Stimulated activated CD8-positive, alpha-beta memory T cell treated with anti-CD3 and anti-CD28 coated beads, Interleukin-4, amount 100 ng/mL, for 4 hours (primary cell): ENCODE data around the gene AFF3.

Source experiments
- DNase-seq, 2 donors: peaks; one replicate each; pipeline ENCODE4 v3.0.0-alpha.2; 2020; ENCODE audit warnings: low read depth in 2 of 2, low spot score in 1 of 2

AFF3 gene

DNA sequence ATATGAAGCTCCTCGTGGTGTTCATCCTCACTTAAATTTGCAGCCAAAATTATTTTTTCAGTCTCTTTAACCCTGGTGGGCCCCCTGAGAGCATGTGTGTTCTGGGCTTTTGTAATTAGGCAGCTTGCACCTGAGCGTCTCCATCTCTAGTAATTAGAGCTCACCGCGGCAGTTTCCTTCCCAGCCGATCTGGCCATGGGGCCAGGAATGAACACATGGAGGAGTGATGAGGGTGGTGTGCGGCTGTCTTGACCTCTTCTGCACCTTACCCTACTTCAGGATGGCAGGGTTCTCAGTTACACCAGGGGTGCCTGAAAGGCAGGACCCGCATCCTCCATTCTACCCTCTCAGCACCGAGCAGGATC, 98.5 kb downstream of the AFF3 start:
- no peak for DNase-seq

DNA sequence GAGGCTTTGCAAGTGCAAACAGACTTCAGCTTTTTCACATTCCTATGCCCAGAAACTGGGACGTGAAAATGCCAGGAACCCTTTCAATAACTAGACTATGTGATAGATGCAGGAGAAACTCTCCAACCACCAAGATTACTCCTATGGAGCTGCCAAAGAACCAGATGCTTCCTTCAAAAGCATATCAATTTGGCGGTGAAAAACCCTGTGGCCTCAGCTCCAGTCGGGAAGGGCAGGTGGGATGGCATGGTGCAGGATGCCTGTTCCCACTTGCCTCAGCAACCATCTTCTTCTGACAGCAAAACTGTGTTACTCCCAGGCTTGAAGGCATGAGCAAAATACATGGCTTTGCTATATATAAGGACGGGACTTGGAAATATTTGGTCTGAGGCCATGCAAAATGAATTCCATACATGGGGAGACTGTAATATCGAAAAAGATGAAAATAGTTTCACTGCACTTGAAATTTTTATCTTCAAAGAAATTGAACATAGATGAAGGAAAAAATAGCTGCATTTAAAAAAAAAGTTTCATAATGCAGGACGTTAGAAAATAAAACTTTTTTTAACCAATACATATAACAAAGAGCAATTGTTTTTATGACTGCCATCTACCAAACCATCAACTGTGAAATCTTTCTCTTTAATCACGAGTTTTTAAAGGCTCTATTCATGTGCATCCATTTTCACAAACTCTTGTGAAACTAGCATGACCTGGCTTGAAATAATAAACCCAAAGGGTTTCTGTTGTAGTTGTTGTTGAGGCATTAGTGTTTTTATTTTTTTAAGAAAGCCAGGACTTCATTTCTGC, 99.1 kb downstream of the AFF3 start:
- no peak for DNase-seq

DNA sequence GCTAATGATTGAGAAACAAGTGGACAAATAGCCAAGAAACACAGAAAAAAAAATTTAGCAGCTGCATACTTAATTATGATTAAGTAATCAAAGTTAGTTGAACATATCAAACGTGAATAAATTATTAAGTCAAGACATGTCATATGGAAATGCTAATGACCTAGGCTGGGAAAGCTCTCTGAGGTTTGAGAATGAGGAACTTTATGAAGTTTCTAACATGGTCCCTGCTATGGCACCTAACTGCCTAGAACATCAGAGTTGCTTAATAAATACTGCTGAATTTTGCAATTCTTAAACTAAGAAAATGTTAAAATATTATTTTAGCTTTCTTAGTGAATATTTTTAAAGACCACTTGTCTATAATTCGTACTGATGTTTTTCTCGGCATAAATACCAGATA, 99.8 kb downstream of the AFF3 start:
- no peak for DNase-seq

DNA sequence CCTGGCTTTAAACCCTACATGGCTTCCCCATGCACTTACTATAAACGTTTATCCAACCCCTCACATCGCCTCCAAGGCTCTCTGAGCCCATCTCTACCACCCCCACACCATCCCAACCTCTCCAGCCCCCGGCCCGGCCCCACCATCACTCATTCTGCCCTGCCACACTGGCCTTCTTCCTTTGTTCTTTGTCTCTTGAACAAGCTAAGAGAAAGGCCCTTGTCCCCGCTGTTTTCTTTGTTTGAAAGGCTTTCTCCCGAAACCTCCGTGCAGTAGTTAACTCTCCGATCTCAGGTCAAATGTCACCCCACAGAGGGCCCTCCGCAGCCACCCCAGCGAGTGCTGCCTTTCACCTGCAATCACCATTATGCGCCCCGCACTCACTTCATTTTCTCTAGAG, 100.4 kb downstream of the AFF3 start:
- DNase-seq = no peak

DNA sequence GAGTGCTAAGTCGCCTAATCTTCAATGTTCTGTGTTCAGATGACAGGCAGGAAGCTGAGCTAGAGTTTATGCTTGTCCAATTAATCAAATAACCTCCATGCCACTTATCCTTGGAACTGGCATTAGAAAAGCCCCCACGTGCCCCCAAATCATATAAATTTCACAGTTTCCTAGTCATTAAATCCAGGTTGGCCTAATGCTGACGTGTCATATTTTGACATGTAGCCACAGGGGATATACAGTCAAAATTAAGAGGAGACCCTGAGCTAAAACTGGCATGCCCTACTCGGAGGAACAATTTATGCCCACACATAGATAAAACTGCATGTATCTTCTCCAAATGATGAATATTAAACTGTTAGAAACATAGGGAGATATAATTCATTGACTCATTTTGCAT, 101.0 kb downstream of the AFF3 start:
- no peak for DNase-seq

DNA sequence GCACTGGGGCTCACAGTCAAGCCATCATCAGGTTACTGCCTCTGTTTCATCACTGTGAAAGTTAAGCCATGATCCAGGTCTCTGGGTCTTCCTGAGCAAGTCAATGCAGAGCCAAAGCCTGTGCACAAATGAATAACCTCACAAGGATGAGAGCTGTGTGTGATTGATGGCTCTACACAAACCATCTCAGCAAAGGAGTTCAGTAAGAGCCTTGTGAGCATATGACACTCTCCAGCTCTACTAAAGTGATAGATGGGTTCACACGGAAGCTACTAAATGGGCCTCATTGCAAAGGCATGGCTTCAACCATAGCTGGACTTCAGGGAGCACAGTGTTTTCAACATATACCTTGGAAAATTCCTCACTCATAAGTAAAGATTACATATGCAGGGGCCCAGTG, 101.5 kb downstream of the AFF3 start:
- DNase-seq = no peak

DNA sequence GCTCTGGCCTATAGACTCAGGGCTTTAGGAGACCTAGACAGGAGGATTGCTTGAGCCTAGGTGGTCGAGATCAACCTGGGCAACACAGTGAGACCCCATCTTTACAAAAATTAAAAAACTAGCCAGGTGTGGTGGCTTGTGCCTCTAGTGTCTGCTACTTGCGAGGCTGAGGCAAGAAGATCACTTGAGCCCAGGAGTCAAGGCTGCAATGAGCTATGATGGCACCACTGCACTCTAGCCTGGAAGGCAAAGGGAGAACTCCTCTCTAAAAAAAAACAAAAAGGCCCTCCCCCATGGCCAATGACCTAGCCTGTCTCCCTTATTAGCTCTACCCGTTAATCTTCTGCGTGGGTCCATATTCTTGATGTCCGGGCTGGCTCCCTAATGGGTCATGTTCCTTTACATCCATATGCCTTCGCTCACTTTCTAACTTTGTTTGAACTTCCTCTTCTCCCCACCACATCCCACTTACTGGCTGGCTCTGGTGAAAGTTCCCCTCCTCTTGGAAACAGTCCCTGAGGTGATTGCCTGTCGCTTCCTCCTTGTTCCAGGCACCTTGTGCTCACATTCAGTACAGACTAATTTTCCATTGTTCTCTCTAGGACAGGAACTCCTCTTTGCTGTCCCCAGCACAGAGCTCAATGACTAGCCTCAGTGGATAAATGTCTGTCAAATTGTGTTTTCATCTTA, 103.0 kb downstream of the AFF3 start:
- DNase-seq = no peak

DNA sequence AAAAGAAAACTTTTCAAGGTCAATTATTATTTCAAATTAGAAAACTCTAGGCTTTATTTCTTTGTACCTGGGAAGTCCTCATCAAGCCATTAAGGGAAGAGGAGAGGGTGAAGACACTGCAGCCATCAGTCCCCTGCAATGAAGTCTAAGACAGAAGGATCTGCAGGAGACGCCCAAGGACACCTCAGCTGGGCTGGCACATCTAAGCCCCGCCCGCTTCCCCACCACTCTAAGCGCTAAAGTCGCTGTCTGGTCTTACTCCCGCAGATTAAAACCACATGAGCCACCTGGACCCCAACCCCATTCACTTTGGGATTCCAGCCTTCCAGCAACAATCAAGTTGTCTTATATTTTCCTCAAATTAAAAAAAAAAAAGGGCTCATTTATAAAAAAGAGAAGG, 104.4 kb downstream of the AFF3 start:
- DNase-seq = no peak

DNA sequence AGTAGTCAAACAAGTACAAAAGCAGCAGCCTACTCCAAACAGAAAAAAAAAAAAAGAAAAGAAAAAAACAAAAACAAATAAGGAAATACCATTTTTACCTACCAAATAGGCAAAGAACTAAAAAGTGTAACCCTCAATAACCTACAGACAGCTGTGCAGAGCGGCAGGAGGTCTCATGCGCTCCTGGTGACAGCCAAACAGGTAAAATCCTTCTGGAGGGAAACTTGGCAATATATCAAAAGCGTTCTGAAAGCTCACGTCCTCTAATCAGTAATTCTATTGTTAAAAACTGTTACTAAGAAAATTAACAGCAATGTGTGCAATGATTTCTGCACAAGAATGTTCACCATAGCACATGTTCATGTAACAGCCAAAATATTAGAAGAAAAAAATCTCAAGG, 105.6 kb downstream of the AFF3 start:
- DNase-seq = no peak

DNA sequence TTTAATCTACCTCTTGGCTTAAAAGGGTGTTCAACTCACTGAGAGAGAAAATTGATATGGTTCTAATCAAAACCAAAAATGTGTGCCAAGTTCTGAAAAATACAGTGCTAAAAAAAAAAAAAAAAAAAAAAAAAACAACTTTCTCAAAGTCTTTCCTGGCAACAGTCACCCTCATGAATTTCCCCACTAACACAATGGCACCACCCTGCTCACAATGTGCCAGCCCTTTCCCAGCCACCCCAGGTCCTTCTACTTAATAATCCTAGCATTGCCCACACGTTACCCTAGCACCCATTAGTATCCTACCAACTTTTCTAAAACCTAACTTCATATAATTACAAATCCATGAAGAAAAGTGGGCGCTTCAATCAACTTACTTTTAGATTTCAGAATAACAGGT, 106.4 kb downstream of the AFF3 start:
- no peak for DNase-seq

DNA sequence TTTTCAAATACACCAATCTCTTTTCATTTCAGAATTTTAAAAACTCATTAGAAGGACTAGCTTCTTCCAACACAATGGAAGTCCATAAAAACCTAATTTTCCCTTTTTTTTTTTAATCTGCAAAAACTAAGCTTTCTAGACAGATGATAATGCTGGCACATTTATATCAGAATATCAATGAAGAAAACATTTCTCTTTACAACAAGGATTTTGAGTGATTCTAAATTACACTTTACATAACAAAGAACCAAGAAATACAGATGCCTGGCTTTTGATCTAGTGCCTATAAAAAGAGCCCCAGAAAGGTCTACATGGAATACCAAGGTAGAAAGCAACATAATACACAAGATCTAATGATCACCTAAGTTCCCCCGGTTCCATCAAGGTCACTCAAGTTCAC, 108.0 kb downstream of the AFF3 start:
- DNase-seq = no peak

DNA sequence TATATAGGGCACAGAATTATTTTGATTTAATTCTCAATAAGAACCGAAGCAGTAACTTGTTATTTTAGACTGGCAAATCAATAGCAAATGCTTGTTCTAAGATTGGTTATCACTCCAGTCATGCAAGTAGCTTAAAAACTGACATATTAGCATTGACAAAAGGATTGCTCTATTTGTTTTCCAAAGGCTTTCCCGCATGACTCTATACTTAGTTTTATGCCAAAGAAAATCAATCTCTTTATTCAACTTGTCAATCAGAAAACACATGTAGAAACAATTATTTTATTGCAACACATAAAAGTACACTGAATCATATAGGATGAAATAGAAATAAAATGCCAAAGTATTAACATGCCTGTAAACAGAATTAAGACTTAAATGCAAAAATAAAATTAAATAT, 108.4 kb downstream of the AFF3 start:
- no peak for DNase-seq

DNA sequence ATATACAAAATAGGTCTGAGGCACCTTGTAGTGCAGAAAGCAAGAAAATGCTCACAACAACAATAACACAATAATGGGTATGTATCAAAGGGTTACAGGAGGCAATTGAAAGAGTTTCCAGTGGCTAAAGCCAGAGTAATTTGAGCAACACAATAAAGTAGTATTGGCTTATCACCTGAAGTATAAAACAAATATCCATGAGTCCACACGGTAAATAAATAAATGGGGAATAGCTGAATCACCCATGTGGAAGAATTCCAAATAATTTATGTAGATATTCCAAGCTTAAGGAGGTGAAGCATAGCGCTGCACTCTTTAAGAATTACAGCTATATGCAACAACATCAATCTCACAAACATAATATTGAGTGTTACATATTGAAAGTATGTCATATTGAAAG, 110.8 kb downstream of the AFF3 start:
- no peak for DNase-seq

DNA sequence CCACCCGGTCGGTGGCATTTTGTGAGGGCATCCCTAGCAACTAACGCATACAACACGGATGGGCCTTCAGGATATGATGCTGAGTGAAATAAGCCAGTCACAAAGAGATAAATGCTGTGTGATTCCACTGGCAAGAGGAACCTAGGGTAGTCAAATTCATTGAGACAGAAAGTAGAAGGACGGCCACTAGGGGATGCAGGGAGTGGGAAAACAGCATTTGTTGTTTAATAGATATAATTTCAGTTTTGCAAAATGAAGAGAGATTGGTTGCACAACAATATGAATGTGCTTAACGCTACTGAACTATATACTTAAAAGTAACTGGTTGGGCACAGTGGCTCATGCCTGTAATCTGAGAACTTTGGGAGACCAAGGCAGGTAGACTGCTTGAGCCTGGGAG, 112.9 kb downstream of the AFF3 start:
- no peak for DNase-seq

DNA sequence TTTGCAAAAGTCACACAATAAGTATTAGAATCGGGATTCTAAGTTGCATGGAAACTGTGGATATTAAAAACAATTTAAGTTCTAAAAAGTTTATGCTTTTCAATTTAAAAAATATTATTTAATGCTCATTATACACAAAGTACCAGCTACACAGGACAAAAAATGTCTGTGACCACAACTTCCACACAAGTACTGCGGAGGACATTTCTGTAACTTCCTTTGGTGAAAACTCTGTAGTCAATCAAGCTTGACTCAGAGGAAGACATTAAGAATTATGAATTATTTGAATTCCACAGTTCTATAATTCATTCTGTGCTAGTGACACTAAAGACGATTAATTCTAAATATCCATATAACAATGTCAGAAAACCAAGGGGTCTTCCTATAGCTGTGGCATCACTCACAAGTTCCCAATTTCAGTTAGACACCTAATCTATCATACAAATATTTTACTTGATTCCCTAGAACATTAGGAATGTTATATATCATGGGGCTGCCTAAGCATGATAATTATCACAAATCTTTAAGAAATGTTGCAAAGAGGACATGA, 120.5 kb downstream of the AFF3 start:
- DNase-seq = no peak

DNA sequence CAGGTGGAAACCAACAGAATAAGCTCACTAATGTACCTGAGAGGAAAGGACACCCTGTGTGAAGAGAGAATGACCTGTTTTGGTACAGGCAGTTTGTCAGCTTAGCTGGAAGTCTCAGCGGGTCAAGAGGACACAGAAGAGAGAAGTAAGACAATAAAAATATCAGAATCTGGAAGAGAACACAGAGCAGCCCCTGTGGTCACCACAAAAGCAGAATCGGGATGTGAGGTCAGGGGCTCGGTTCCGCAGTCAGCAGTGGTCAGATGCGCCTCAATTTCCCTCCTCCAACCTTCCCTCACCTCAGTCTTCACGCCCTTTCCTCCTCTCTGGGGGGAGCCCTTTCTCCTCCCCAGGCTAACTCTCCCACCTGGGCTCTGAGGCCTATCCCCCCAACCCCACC, 122.9 kb downstream of the AFF3 start:
- no peak for DNase-seq

DNA sequence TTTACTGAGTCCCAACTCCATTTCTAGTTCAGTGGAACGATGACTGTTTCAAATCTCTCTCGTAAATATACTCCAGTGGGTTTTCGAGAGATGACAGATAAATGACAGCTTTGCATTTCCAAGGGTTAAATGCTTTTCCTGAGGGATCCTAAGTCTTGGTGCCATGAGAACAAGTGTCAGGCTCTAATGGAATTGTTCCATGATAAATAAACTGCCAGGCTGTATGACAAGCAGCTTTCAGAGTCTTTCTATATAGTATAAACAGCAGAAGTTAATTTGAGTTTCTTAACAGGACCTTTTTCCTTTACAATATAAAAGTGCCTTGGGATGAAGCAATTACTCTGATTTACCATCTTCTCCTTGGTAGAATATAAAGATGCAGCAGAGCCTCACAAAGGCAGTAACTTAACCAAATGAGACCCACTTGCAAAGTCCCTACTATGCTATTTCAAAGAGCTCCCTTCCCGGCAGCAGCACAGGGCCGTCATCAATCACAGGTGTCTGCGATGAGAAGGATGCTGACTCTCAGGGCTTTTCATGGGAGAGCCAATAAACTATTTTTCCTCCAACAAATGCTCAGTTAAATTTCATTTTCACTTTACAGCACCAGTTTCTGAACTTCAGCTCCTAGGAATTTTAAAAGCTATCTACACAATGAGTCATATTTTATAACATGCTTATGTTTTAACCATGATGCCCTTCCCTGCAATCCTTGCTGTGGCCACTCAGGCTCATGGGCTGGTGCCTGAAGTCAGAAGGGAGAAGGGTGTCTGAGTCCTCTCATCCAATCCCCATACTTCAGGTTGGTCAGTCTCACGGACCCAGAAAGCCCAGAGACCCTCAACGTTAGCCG, 123.8 kb downstream of the AFF3 start:
- no peak for DNase-seq

DNA sequence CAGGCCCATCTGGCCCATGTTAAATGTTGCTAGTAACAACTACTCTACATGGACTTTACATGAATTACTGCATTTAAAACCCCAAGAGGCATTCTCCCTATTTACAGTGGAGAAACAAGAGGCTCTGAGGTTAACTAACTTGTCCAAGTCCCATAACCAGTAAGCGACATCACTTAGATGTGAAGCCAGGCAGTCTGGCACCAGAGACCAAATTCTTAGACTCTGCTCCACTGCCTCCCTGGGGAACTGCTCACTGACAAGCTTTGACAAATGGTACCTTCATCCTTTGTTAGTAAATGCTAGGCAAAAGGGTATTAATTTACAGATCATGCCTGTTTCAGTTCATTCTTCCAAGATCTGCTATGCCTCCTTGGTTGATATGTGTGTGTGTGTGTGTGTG, 124.8 kb downstream of the AFF3 start:
- DNase-seq = no peak

DNA sequence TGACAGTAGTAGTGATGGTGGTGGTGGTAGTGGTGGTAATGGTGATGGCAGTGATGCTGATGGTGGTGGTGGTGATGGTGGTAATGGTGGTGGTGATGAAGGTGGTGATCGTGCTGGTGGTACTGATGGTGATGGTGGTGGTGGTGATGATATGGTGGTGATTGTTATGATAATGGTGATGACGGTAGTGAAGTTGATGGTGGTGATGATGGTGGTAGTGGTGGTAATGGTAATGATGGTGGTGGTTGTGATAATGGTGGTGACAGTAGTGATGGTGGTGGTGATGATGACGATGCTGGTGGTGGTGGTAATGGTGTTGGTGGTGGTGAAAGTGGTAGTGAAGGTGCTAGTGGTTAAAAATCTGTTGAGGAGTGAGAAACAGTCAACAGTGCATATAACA, 125.6 kb downstream of the AFF3 start:
- DNase-seq = no peak

DNA sequence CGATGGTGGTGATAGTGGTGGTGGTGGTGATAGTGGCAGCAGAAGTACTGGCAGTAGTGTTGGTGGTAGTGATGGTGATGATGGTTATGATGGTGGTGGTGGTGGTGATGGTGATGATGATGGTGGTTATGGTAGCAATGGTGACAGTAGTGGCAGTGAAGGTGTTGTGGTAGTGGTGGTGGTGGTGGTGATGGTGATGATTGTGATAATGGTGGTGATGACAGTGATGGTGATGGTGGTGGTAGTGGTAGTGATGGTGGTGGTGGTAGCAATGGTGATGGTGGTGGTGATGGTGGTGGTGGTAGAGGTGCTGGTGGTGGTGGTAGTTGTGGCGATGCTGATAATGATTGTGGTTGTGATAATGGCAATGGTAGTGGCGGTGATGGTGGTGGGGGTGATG, 126.5 kb downstream of the AFF3 start:
- DNase-seq = no peak

DNA sequence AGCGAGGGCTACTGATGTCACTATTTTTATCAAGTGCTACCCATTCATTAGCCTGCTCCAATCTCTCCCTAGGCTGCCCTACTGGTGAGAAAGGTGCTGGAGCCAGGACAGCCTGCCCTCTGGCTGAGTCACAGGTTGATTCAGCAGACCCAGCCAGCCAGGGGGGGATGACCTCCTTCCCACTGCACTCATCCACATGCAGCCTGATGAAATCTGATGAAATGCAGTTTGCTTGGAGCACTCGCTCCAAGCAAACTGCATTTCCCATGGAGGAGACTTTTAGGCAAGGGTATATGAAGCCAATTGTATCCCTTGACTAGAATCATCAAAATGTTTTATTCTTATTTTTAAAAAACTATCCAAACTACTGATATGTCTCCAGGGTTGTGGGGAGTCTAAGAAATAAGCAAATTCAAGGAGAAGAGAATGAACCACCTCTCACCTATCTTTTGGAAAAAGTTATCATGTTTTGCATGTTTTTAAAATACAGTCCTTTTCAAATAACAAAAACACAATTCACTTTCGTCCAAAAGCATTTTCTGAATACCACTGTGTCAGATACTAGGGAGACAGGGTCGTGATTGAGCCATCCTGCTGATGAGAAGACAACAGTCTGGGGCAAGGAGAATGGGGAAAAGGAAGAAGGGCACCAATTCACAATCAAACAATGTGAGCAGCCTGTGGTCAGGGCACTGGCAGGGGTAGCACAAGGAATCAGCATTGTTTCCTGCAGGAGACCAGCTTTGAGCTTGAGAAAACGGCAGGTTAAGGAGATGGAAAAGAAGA, 128.3 kb downstream of the AFF3 start:
- no peak for DNase-seq
